AML-193 (cell line): ENCODE results near the gene TALDO1.

Source experiments
- DNase-seq, 2 experiments: peaks; one replicate each; lab custom pipeline; 2025; lab: John Stamatoyannopoulos, UW

The TALDO1 gene

GRCh38 chr11:787084-787675 is 39.9 kb downstream of the TALDO1 start:
- no peak for DNase-seq

GRCh38 chr11:788009-788640 is 40.9 kb downstream of the TALDO1 start:
- no peak for DNase-seq

- DNase-seq, result no peak
These were observed 42.0 kb downstream of the TALDO1 start for GRCh38 chr11:788953-789940.

DNA sequence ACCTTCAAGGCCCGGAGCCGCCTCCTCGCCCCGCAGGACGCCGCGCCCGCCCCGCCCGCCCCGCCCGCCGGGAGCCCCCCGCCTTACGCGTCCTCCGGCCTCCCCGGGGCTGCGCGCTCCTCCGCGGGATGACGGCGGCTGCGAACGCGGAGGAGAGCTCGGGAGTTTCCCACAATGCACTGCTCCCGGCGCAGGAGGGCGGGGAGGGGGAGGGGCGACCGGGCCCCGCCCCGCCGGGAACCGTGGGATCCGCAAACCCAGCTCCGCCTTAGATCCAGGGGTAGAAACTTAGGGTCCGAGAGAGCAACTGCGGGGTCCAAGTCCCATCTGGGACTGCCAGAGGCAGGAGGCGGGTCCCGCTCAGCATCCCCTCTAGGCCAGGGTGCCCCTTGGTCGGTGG is 42.7 kb downstream of the TALDO1 start, which contains the start of gene CEND1:
CEND1 (minus strand) TSS at position 148 of the 400 bp plus-strand sequence. CDS start 1,514 bp downstream, outside the sequence.
- no peak for DNase-seq

DNA sequence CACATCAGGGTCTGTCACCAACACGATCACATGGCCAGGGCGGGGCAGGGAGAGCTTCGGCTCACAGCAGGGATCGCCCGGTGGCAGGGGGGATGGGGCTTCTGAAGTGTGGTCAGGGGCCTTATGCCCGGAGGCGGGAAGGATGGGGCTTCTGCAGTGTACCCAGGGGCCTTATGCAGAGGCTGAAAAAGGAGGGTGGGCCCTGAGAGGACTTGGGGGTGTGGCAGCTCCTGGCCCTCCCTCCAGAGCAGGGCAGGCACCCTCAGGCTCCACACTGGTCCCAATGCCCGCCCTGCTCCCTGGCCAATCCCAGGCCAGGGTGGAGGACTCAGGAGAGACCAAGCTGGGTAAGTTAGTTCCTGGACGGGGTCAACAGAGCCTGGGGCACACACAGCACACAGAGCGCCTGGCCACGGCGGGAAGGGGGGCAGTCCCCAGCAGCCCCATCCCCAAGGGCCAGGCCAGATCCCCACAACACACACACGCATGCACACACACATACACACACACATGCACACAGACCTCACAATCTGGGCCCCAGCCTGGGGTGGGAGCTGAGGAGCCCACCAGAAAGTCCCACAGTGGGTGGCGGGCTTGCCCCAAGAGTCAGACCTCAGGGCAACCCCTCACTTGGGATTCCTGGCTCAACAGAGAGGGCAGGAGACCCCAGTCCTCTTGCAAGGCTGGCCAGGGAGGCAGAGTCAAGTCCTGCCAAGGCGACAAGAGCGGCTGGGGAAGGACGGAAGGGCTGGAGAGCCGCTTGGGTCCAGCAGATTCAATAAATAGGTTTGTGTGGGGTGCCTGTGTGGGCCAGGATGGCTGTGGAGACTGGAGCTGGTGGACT is 43.7 kb downstream of the TALDO1 start:
- DNase-seq, result no peak

DNA sequence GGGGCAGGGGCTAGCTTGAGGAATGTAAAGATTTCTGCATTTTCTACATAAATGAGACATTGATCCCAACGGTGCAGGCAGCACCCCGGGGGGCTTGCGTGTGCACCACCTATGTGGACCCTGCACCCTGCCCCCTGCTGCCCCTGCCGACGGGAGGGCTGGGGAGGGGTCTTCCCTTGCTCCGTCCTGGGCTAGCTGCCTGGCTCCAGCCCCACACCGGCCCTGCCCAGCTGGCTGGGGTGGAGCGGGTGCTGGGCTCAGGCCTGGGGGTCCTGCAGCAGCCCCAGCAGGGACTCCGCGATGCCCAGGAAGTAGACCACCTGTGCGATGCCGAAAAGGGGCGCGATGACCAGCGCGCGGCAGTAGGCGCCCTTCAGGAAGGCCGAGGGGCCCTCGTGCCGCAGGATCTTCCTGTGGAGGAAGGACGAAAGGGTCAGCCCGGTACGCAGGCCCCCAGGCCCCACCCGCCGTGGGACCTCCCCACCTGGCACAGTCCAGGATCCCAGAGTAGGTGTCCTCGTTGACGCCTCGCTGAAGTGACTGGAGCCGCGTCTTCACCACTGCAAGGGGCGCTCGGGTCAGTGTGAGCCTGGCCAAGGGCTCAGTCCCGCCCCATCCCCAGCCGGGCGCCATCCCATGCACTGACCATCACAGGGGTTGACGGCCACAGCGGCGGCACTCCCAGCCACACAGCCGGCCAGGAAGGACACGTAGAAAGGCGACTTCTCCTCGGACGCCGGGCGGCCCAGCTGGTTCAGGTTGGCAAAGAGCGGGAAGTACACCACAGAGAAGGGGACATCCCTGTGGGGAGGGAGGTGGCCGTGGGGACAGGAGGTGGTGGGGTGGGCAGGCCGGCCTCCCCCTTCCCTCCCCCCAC is 44.6 kb downstream of the TALDO1 start:
- no peak for DNase-seq

- no peak for DNase-seq
These were observed 45.2 kb downstream of the TALDO1 start for GRCh38 chr11:792535-792821.

DNA sequence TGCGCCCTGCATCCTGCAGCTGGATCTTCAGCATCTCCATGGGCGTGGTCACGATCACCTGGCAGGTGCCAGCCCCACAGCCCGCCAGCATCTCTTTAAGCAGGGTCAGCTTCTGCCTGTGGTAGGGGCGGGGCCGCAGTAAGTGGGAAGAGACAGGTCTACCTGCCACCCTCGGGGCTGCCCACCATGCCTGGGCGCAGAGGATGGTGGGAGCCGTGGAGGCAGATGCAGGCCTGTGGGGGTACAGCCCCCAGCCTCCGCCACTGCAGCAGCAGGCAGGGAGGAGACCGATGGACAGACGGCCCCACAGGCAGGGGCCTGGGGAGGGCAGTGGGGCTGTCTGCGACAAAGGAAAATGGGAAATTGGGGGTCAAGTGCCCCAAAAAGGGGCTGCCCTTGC is 45.6 kb downstream of the TALDO1 start:
- no peak for DNase-seq

GRCh38 chr11:793556-793955 is 46.3 kb downstream of the TALDO1 start:
- DNase-seq, result no peak

- DNase-seq, result no peak
These were observed 46.9 kb downstream of the TALDO1 start for GRCh38 chr11:794013-794765.

DNA sequence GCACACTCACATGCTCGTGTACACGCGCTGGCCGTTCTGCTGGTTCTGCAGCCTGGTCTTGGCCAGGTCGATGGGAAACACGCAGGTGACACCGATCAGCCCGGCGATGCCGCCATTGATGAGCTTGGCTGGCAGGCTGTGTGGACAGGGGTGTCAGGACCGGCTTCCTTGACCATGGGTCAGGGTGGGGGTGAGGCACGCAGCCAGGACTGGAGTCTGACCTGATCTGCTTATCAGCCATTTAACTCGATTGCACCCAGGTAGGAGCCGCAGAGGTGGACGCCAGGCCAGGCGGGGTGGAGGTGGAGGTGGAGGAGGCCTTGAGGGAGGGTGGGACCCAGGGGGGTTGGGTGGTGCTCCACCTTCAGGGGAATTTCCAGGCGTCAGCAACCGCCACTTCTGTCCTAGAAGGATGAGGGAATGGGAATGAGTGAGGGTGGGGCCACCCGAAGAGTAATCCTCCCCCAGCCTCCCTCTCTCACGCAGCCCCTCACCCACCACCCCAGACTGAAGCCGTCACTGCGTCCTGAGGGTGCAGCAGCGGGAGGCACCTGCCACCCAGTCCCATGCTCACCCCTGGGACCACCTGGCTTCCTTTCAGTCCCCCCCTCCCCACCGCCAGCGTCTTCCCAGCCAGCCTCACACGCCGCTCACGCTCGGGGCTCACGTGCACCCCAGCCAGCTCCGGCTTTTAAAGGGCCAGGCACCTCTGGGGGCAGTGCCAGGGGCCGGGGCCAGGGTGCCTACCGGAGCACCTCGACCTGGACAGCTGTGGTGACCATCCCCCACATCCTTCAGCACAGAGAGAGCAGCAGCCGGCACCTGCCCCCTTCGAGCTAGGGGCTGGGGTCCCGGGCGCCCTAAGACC is 47.7 kb downstream of the TALDO1 start:
- no peak for DNase-seq

DNA sequence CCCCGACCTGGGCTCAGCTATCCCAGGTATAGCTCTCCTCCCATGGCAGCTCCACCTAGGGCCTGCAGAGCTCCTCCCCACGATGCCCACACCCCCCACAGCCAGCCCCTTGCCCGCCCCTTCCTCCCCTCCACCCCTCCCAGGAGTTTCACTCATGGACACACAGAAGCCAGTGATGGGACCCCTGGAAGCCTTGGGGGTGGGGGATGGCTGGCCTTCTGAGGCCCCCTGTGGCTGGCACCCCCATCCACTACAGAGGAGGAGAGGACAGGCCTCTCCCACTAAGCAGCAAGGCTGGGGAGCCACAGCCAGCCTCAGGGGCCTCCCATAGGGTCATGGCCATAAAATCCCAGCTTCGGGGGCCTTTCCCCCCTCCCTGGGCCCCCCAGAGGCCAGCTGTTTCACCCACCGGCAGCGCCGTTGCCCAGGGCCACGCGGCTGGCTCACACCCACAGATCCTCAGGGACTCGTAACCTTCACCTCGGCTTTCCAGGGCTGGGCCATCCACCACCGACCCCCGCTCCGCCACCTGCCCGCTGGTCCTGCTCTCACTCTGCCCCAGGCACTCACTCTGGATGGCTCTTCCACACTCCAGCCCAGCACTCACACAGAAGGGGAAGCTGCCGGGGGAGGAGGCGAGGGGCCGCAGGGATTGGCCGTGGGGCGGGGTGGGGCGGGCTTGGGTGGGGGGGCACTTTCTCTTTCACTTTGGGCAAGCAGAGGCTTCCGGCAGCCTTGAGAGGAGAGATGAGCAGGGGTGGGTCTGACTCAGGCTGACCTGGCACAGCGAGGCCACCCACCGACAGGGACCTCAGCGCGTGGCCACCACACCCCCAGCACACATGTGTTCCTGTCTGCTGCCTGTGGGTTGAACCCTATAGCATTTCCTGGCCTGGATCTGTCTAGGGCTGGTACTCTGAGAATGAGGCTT is 48.6 kb downstream of the TALDO1 start:
- DNase-seq, result peak; percentile 76 to 77

DNA sequence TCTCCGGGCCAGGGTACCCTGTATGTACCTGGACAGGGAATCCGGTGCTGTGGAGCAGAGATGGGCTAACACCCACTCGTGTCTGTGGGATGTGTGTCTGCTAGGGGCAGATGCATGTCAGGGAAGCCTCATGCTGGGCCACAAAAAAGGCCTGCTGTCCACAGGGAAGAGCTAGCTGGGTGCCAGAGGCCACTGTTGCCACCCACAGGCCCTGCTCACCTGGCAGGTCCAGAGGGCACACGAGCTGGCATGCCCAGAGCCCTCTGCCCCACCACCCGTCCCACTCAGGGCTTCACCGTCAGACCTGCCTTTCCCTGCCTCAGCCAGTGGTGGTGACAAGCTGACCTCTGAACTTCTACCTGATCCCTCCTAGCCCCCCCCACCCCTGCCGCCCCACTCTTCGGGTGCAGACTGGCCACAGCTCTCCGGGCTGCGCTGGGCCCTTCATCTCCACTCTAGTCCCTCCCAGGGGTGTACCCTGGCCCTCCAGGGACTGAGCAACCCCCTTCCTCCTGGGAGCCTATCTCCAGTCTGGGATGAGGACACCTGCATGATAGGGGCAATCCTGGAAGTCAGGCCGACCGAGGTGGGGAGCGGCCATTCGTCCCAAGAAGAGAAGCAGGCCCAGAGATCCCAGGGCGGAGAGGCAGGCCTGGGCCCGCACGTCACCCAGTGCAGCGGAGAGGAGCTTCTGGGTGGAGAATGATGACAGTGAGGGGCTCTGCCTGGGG is 49.5 kb downstream of the TALDO1 start:
- DNase-seq, result no peak

DNA sequence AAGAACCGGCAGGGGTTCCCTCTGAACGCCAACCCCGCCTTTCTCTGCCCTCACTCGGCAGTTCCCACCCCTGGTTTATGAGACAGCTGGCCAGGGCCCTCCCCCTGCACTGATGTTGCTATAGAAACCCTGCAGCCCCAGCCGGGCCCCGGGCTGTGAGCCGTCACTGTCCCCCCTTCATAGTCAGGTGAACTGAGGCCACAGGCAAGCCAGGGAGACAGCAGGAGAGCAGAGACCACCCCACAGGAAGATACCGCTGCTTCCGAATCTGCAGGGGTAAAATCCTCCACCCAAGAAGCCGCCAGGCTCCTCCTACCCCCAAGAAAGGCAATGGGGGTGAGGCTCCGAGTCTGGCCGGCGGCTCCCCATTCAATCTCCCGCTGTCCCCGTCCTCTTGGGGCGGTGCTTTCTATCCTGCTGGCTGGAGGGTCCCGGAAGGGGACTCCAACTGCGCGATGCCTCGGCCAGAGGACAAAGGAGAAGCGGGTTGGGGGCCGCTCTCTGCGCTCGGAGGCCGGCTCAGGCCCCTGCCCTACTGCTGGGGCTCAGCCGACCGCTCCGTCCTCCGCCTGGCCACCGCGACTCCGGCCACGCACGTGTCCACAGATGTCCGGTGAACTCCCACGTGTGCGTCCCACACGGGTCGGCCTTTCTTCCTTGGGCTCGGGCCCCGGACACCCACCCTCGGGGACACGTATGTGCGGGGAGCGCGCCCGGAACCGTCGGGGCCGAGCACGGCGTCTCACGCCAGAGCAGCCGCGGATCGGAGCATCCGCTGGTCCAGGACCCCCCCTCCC is 50.2 kb downstream of the TALDO1 start:
- DNase-seq, result peak; percentile 48 to 49

- DNase-seq, result peak; percentile 50 to 66
These were observed 50.9 kb downstream of the TALDO1 start, which contains the start of gene SLC25A22 for GRCh38 chr11:798093-798713. TSS of gene SLC25A22 (minus strand) at chr11:798281. CDS start at chr11:795006, 3,275 bp downstream.
